Liver (tissue), 9 donors: Measurements from ENCODE around the gene HRH3. TPM values are rescaled to one million over a fixed set of nuclear protein-coding genes. Genes with fewer than 3 reads are reported as not detected.

ENCODE experiments used
- DNase-seq: peaks from one replicate; pipeline ENCODE4 v3.0.0-alpha.2; 2017; ENCODE audit warnings: low spot score
- H3K27ac ChIP-seq, 2 donors: one replicate each; pipeline ENCODE4 v1.7.0; 2013; ENCODE audit warnings: inconsistent platforms in 2 of 2, low read length in 2 of 2, control low read depth in 1 of 2, low read depth in 1 of 2, mild to moderate bottlenecking in 1 of 2
- H3K27me3 ChIP-seq, 4 donors: one replicate each; pipeline versions ENCODE4 v1.6.1 to v1.7.0; 2013; ENCODE audit warnings: low read length in 3 of 4, inconsistent platforms in 1 of 4, mild to moderate bottlenecking in 1 of 4, moderate library complexity in 1 of 4; ENCODE audit not compliant: control insufficient read depth in 4 of 4, insufficient read depth in 4 of 4
- H3K36me3 ChIP-seq, 4 donors: one replicate each; pipeline versions ENCODE4 v1.6.1 to v1.7.0; 2013; ENCODE audit warnings: low read length in 3 of 4, mild to moderate bottlenecking in 3 of 4, low read depth in 1 of 4, moderate library complexity in 1 of 4; ENCODE audit not compliant: control insufficient read depth in 4 of 4, insufficient read depth in 3 of 4
- H3K4me1 ChIP-seq, 4 donors: one replicate each; pipeline versions ENCODE4 v1.6.1 to v1.7.0; 2013; ENCODE audit warnings: low read length in 3 of 4, mild to moderate bottlenecking in 3 of 4, moderate library complexity in 1 of 4; ENCODE audit not compliant: control insufficient read depth in 4 of 4, insufficient read depth in 4 of 4
- H3K4me3 ChIP-seq, 3 donors: one replicate each; pipeline versions ENCODE4 v1.6.1 to v1.7.0; 2013; ENCODE audit warnings: low read length in 3 of 3, control low read depth in 1 of 3, low read depth in 1 of 3, mild to moderate bottlenecking in 1 of 3
- H3K9ac ChIP-seq, 2 donors: one replicate each; pipeline ENCODE4 v1.7.0; 2013; ENCODE audit warnings: low read length in 2 of 2, mild to moderate bottlenecking in 2 of 2, moderate library complexity in 2 of 2, control low read depth in 1 of 2, low read depth in 1 of 2
- H3K9me3 ChIP-seq, 4 donors: one replicate each; pipeline versions ENCODE4 v1.6.1 to v1.7.0; 2013; ENCODE audit warnings: low read length in 3 of 4; ENCODE audit not compliant: control insufficient read depth in 4 of 4
- ATF3 ChIP-seq: IDR thresholded peaks from 2 replicates; pipeline ENCODE4 v1.6.1; 2016; ENCODE audit warnings: antibody characterized with exemption
- CTCF ChIP-seq: fragments of 150-350 bp; IDR thresholded peaks from 2 replicates; pipeline ENCODE4 v1.5.1; 2017; ENCODE audit warnings: improper control_type of control experiment, low read depth, low read length; ENCODE audit not compliant: missing input control
- EGR1 ChIP-seq, 2 donors: IDR thresholded peaks; 2 replicates each; pipeline ENCODE4 v1.6.1; 2016 to 2018; ENCODE audit warnings: antibody characterized with exemption in 2 of 2, low read depth in 2 of 2
- FOXA1 ChIP-seq: IDR thresholded peaks from 2 replicates; pipeline ENCODE4 v1.6.1; 2016; ENCODE audit warnings: antibody characterized with exemption
- FOXA2 ChIP-seq: IDR thresholded peaks from 2 replicates; pipeline ENCODE4 v1.6.1; 2016; ENCODE audit warnings: antibody characterized with exemption
- GABPA ChIP-seq, 2 donors: IDR thresholded peaks in 1 of 2; conservative IDR thresholded peaks in 1 of 2; 2 replicates each; pipeline ENCODE4 v1.6.1; 2016; ENCODE audit warnings: antibody characterized with exemption in 2 of 2, mild to moderate bottlenecking in 1 of 2, moderate library complexity in 1 of 2
- HNF4A ChIP-seq, 2 donors: conservative IDR thresholded peaks; 2 replicates each; pipeline ENCODE4 v1.6.1; 2016; ENCODE audit warnings: antibody characterized with exemption in 2 of 2, mild to moderate bottlenecking in 2 of 2
- HNF4G ChIP-seq: IDR thresholded peaks from 2 replicates; pipeline ENCODE4 v1.6.1; 2016; ENCODE audit warnings: antibody characterized with exemption
- JUND ChIP-seq, 2 donors: IDR thresholded peaks; 2 replicates each; pipeline ENCODE4 v1.6.1; 2016; ENCODE audit warnings: antibody characterized with exemption in 2 of 2
- MAX ChIP-seq: IDR thresholded peaks from 2 replicates; pipeline ENCODE4 v1.6.1; 2016; ENCODE audit warnings: antibody characterized with exemption
- NR2F2 ChIP-seq: IDR thresholded peaks from 2 replicates; pipeline ENCODE4 v1.6.1; 2016; ENCODE audit warnings: antibody characterized with exemption
- RAD21 ChIP-seq, 2 donors: IDR thresholded peaks; 2 replicates each; pipeline ENCODE4 v1.6.1; 2016; ENCODE audit warnings: antibody characterized with exemption in 2 of 2, mild to moderate bottlenecking in 2 of 2
- REST ChIP-seq: IDR thresholded peaks from 2 replicates; pipeline ENCODE4 v1.6.1; 2016; ENCODE audit warnings: antibody characterized with exemption, mild to moderate bottlenecking
- RXRA ChIP-seq, 2 donors: IDR thresholded peaks; 2 replicates each; pipeline ENCODE4 v1.6.1; 2017 to 2018; ENCODE audit warnings: antibody characterized with exemption in 2 of 2, mild to moderate bottlenecking in 1 of 2
- SP1 ChIP-seq: IDR thresholded peaks from 2 replicates; pipeline ENCODE4 v1.6.1; 2018; ENCODE audit warnings: antibody characterized with exemption, mild to moderate bottlenecking
- TAF1 ChIP-seq: conservative IDR thresholded peaks from 2 replicates; pipeline ENCODE4 v1.6.1; 2016; ENCODE audit warnings: antibody characterized with exemption, mild to moderate bottlenecking
- YY1 ChIP-seq: IDR thresholded peaks from 2 replicates; pipeline ENCODE4 v1.6.1; 2016; ENCODE audit warnings: antibody characterized with exemption, mild to moderate bottlenecking
- ZBTB33 ChIP-seq: IDR thresholded peaks from 2 replicates; pipeline ENCODE4 v1.6.1; 2016; ENCODE audit warnings: antibody characterized with exemption
- WGBS: extraction: QIAGEN DNeasy Blood & Tissue Kit; methylation state at CpG from one replicate; pipeline ENCODE4 v1.1.7; 2013; 5-methylcytosine and 5-hydroxymethylcytosine counted together
- polyA plus RNA-seq, 2 donors: library from polyadenylated mRNA; stranded (reverse) in 1 of 2; unstranded in 1 of 2; fragments of 200-250 nt in 1 of 2; fragments of >200 nt in 1 of 2; fragmentation: Nextera tagmentation in 1 of 2; extraction: Ambion mirVana in 1 of 2; gene quantifications; one replicate each; pipeline versions ENCODE4 v1.2.1 to v1.2.3, GENCODE V29; 2013 to 2015
- total RNA-seq, 2 donors: library from RNA; depleted of rRNA; stranded (reverse); fragments of >200 nt; gene quantifications; one replicate each; pipeline ENCODE4 v1.2.3, GENCODE V29; 2014
- donor health status: healthy.
- donor health status: healthy.
- donor health status: healthy.
- donor health status: healthy.
- donor health status: healthy.

The HRH3 gene
- total and polyA plus RNA-seq, 4 donors, result not detected

GRCh38 chr20:62167474-62167873, 52.6 kb downstream of the HRH3 start:
- TF ChIP-seq NR2F2 (no peak), EGR1 (IDR thresholded peaks at IDR 0.05; ENCODE audit: low read depth in 2 of 2) (no peak), FOXA2 (no peak), RAD21 (IDR thresholded peaks at IDR 0.05) (no peak), FOXA1 (no peak), JUND (IDR thresholded peaks at IDR 0.05) (no peak)
- Histone ChIP-seq H3K9ac (no peak overlapping the region), H3K27me3 (no peaks in the 10 kb centered on the region), H3K36me3 (peaks cover 19 to 54% (median 24%) of the 10 kb centered on the region in 4 donors), H3K27ac (no peak overlapping the region), H3K9me3 (no peaks in the 10 kb centered on the region), H3K4me1 (no peaks in the 10 kb centered on the region), H3K4me3 (no peak overlapping the region)
- no peak for DNase-seq
- WGBS, result 74% methylated on average over 6 of the region's 6 CpGs

GRCh38 chr20:62165762-62166399, 54.2 kb downstream of the HRH3 start:
- Histone ChIP-seq H3K4me3 (no peak overlapping the region), H3K9me3 (no peaks in the 10 kb centered on the region), H3K9ac (no peak overlapping the region), H3K27me3 (no peaks in the 10 kb centered on the region), H3K4me1 (no peaks in the 10 kb centered on the region), H3K36me3 (peaks cover 22 to 60% (median 28%) of the 10 kb centered on the region in 4 donors), H3K27ac (no peak overlapping the region)
- WGBS, result 90% methylated on average over 25 of the region's 25 CpGs
- DNase-seq, result no peak
- TF ChIP-seq ATF3 (no peak), HNF4A (conservative IDR thresholded peaks at IDR 0.05) (no peak), GABPA (IDR thresholded peaks at IDR 0.05 in 1 of 2, conservative IDR thresholded peaks at IDR 0.05 in 1 of 2) (no peak), REST (no peak), MAX (no peak), RAD21 (IDR thresholded peaks at IDR 0.05) (no peak), TAF1 (no peak), SP1 (no peak), FOXA2 (no peak), NR2F2 (no peak), EGR1 (IDR thresholded peaks at IDR 0.05; ENCODE audit: low read depth in 2 of 2) (no peak), JUND (IDR thresholded peaks at IDR 0.05) (no peak), FOXA1 (no peak), ZBTB33 (no peak), RXRA (IDR thresholded peaks at IDR 0.05) (no peak), HNF4G (no peak), CTCF (no peak), YY1 (no peak)
